Ramos (cell line): ENCODE measurements around the gene NACC1.

Experiments
- in situ Hi-C: fragments of 300-500 bp; cut with MboI; formaldehyde crosslinking; loops from one replicate; pipeline ENCODE4 v1.14.3; 2022; ENCODE audit warnings: low sequenced_read_pairs; ENCODE audit not compliant: unreplicated experiment

Gene NACC1

DNA sequence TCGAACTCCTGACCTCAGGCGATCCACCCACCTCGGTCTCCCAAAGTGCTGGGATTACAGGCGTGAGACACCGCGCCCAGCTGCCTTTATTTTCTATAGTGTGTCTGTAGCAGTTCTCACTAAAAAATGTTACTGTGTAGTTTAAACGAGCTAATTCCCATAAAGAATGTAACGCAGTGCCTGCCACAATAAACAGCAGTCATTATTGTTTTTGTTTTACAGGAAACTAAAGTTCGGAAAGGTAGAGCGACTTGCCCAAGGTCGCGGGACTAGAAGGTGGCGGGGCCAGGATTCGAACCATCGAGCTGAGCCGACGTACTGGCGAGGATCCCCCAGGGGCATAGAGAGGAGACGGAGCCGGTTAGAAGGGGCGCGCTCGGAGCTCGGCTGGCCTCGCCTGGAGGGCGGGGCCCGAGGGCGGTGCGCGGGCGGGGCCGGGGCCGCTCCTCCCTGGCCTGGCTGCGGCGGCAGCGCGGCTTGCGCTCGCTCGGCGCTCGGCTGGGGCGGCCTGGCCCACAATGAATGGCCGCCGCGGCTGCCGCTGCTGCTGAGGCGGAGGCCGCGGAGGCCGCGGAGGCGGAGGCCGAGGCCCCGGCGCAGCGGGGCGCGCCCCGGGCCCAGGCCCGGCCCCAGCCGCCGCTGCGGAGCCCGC is at the start of gene NACC1:
NACC1 (plus strand) TSS at position 493 of the 652 bp plus-strand sequence. CDS start 16,944 bp downstream, outside the sequence.
- in situ Hi-C loops, result no loop called here

DNA sequence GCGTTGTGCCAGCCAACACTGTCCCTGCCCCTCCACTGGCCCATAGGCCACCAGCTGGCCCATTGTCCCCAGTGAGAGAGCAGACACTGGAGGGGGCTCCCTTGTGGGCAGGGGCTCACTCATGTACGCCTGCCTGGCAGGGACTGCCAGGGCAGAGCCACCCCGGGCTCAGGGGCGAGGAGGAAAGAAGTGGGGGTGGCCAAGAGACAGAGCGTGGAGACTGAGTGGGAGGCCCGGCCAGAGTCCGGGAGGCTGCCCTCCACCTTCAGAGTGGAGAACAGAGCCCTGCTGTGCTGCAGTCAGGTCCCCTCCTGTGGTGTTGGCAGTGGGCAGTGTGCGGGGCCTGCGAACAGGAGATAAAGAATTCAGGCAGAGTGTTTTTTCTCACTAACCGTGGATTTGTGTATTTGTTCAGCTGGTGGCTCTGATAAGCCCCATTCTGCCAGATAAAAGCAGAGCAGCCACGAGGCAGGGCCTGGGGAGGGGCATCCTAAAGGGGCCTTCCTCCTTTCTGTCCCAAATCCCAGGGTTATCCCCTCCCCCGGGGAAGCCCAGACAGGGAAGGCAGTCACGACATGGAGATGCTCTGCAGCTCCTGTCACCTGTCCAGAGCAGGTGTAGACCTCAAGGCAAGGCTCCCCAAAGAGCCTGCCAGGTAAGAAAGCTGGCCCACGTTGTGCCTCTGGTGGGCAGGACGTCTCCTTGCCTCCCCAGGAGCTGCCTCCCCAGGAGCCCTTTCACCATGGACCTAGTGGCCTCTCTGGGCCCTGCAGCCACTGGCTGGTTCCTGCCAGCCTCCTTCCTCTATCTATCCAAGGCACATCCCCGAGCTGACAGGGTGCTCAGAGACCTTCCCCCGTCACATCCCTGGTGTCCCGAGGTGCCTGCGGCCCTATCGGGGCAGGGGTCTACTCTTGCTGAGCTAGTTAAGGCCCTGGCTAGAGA is 48.4 kb upstream of the NACC1 start:
- in situ Hi-C loops, result no loop called here

DNA sequence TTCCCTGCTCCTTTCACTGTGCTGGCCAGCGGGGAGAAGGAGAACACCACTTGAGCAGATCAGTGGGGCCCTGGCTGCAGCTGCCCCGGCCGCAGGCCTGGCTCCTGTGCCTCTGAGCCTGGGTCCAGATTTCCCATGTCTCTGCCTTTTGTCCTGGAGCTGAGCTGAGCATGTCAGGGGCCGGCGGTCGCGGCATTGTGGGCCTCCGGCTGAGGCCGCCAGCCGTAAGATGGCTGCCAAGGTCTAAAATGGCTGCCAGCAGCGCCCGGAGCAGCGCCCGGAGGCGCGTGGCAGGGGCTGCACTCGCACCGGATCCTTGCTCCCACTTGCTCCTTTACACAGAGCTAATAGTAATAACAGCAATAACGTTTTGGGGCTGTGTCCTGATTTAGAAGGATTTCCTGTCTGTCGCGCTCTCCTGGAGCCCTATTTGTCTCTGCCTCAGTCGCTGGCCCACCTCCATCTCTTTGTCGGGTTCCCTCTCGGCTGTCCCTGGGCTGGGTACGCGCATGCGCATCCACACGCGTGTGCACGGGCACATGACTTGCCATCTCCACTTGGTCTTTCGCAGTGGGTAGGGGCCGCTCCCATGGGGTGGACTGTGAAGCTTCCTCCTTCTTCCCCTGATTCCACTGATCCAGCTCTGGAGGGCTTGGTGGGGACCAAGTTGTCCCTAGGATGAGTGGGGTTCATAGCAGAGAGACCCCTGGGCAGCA is 47.5 kb upstream of the NACC1 start:
- in situ Hi-C loops, result no loop called here

DNA sequence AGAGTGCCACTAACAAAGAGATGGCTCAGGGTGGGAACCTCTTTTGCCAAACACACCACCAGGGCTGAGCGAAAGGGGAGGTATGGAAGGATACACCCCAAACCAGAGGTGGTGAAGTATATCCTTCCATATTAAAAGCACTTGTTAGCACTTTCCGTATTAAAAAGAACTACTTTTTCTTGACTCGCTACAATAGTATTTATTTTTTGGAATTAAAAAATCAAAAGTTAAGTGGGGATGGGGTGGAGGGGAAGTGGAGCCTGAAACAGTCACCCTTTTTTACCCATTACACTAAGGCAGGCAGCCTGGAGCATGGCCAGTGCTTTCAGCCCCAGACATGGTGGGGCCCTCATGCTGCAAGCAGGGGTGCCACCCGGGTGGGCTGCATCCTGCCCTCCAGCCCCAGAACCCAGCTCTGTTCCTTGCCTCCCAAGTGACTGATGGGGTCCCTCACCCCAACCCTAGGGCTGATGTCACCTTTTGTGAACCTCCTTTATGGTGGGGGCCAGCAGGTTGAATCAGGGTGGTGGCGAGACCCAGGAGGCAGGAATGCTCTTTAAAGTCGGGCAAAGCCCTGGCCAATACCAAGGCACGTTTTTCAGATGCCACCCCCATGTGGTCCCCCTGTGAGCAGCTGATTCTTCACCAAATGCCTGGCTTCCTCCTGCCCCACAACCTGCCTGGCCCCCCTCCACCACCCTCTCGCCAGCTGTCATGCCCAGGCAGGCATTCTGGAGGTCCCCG is 46.4 kb upstream of the NACC1 start:
- in situ Hi-C loops, result no loop called here

DNA sequence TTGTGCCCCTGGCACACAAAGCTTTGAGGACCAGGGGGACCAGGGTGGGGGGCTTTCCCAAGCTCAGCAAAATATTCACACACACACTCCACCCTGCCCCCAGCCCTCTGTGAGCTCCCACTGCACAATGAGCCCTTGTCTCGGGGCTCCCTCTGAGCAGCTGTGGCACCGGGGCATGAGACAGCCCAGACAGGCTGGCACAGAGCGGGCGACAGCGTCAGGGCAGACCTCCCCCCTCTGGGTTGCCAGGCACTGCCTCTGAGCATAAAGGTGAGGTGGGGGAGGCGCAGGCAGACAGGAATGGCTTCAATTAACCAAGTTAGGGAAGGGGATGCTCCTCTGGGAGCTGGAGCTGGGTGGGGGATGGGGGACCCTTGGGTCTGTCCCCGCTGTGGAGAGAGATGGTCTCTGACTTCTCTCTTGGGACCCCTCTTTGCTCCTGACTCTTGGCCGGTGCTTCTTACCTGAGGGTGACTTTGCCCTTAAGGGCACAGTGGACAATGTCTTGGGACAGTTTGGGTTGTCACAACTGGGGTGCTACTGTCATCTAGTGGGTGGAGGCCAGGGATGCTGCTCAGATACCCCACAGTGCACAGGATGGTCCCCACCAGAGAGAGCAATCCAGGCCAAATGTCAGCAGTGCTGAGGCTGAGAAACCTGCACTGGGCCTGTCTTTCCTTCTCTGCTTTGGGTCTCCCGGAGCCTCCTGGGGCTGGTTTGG is 45.7 kb upstream of the NACC1 start:
- in situ Hi-C loops, result no loop called here

DNA sequence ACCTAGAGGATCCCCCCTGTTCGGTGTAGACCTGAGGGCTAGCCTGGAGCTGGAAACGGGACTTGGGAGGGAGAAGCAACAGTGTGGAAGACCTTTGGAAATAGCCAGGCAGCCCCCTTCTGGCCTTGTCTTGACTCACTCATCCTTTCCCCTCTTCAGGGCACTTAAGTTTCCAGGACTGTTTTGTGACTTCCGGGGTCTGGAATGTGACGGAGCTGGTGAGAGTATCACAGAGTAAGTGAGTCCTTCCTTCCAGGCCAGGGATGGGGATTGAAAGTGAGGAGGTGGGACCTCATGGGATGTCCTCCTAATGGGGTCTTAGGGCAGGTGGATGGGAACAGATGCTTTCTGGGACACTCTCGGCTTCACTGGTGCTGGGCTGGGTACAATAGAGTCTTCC is 44.8 kb upstream of the NACC1 start:
- in situ Hi-C loops, result no loop called here

DNA sequence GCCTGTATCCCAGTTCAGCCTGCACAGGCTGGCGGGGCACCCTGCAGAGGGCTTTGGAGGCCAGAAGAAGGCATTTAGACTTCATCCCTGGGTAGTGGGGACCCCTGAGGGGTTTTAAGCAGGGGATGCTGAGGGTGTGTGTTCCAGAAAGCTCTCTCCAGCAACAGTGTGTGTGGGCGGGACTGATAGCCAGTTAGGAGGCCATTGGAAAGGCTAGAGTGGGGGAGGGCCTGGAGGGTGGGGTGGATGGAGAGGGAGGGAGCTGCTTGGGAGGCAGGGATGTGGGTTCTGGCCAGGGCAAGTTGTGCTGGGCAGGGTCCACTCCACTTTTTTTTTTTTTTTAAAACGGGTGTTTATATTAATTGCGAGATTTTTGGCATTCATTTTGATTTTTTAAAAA is 43.7 kb upstream of the NACC1 start:
- in situ Hi-C loops, result no loop called here

DNA sequence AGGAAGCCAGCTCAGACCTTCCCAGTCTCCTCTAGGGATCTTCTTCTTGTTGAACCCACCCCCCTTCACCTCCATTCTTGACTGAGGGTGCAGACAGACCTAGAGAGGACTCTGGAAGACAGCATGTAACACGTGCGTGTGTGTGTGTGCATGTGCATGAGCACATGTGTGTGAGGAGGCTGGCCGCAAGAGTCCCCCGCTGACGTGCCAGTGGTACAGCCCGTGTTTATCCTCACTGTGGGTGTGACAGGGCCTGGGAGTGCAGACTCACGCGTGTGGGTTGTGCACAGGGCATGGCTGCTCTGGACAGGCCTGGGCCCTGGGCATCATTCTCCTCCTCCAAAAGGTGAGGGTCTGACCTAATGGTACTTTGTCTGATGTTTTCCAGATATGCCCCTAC is 41.7 kb upstream of the NACC1 start:
- in situ Hi-C loops, result no loop called here

DNA sequence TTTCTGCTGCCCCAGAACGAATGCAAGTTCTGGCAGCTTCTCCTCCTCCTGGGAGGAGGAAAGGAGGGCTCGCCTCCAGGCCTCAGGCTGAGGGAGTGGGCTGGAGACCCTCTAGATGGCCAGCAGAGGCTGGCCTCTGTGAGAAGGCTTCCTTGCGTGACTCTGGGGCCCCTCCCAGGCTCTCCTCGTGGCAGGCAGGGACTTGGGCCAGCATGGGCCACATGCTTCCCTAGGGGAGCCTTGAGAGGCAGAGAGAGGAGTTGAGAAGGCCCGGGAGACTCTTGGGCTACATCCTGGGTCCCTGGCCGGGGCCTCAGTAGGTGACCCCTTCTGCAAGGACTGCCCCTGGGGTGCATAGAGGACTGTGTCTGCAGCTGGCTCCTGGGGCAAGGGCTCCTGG is 41.3 kb upstream of the NACC1 start:
- in situ Hi-C loops, result no loop called here

DNA sequence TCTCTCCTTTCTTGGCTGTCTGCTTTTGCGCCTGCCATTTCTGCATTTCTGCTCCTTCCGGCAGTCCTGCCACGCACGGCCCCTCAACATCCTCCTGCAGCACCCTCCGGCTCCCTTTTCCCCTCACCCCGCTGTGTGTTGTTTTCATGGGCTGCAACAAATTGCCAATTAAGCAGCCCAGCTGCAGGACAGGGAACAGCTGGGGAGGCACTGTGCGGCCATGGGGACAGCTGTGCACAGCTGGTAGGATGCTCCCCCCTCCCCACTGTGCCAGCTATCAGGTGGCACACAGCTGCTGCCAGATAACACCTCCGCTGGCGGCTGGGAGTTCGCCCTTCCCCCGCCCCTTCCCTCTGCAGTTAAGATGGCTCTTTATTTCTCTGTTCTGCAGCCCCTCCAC is 40.8 kb upstream of the NACC1 start:
- in situ Hi-C loops, result no loop called here

DNA sequence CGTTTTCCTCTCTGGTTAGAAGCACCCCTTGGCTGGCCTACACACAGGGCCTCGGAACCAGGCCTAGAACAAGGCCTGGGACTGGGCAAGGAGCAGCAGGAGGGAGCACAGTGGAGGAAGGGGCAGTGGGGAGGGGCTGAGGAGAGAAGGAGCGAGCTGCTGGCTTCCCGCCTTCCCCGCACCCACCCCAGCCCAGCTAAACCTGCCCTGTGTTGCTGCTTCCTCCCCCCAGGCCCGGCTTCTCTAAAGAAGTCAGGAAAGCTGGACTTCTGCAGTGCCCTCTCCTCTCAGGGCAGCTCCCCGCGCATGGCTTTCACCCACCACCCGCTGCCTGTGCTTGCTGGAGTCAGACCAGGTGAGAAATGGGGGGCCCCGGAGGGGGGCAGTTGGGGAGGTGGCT is 39.7 kb upstream of the NACC1 start:
- in situ Hi-C loops, result no loop called here

DNA sequence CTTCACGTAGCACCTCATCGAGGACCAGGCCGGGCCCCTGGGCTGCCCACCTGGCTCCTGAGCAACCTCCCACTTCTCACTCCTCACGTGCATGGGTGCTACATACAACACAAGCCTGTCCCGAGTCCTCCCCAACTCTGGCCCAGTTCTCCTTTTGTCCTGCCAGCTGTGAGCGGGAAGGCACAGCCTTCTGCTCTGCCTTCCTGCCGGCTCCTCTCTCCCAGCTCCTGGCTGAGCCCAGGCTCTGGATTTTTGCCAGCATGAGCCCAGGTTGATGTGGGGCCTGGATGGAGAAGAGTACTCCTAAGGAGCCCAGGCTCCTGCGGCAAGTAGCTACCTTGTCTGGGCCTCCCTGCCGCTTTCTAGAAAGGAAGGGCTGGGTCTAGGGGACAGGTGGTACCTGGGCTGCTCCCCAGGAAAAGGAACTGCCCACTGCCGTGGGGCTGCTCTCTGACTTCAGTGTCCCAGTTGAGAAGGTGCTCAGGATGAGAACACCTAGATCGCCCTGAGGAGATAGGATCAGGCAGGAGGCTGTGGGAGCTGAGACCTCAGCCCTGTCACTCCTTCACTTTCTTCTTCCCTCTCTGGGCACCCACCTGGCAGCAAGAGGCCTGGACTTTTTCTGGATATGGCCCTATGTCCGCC is 39.0 kb upstream of the NACC1 start:
- in situ Hi-C loops, result no loop called here

DNA sequence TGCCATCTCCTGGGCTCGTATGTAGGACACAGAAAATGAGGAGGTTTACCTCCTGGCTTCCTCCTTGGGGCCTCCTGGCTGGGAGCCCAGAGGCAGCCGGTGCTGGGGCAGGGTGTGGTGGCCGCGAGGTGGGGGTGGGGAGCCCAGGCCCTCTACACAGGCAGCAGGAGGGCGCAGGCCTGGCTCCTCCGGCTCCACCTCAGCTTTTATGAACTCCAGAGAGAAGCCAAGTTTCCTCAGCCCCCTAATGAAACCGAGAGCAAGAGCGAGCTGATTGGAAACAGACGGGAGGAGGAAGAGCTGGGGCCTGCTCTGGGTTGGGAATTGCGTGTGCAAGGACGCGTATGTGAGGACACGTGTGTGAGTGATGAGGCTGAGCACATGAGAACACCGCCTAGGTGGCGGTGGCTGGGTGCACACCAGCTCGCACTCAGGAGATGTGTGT is 38.5 kb upstream of the NACC1 start:
- in situ Hi-C loops, result no loop called here

DNA sequence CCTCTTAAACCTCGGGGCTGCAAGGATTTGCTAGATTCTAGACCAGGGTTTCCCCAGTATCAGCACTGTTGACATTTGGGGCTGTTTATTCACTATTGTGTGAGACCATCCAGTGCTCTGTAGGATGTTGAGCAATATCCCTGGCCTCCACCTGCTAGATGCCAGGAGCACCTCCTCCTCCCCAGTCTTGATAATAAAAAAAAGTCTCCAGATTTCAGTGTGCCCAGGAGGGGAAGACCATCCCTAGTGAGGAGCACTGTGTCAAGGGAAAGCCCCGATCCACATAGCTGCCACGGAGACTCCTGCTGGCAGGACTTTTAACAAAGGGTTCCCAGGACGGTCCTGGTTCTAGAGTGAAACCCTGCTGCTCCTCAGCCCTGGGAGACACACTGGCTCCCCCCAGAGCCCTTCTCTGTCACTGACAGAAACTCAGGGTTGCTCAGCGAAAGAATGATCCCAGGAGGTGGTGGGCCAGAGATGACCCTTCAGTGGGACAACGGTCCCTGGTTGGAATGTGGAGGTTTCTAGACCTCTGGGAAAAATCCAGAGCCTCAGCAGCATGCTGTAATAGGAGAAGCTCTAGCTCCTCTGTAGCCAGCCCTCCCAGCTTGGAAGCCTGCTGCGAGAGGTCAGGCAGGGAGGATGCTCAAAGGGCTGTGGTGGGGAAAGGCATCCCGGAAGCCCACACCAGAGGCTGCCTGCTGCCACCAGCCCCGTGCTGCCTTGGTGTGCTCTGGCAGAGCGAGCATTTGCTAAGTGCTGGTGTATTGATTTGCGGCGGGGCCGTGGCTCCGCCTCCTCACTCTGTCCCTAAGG is 35.7 kb upstream of the NACC1 start:
- in situ Hi-C loops, result no loop called here

DNA sequence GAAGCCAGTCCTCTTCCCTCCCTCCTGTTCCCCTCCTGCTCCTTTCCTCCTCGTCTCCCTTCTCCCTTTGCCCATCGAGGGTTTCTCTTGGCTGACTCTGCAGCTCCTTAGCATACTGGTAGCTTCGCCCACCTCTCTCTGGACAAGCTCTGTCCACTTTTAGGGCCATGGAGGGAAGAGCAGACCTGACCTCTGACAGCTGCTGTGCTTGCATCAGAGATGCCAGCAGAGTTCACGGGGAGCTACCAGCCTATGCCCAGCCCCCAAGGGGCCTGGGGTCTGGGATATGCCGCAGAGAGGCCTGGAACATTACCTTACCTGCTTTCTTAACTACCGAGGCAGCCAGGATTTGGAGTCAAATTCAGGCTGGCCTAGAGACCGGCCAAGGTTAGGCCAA is 35.1 kb upstream of the NACC1 start:
- in situ Hi-C loops, result no loop called here

DNA sequence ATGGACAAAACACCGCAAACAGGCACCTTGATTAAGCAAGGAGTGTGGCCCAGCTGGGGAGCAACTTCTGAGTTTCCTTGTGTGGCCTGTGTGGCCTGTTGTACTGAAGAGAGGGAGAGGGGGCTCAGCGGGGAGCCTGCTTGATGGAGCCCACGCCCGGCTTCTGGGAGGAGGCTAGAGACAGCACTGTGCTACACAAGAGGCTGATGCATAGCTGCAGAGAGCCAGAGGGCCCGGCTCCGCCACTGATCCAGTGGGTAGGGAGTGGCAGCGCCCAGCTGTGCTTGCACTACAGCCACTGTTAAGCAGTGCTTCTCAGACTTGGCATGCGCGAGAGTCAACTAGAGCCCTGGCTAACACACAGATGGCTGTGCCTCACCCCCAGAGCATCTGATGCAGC is 34.4 kb upstream of the NACC1 start:
- in situ Hi-C loops, result no loop called here

DNA sequence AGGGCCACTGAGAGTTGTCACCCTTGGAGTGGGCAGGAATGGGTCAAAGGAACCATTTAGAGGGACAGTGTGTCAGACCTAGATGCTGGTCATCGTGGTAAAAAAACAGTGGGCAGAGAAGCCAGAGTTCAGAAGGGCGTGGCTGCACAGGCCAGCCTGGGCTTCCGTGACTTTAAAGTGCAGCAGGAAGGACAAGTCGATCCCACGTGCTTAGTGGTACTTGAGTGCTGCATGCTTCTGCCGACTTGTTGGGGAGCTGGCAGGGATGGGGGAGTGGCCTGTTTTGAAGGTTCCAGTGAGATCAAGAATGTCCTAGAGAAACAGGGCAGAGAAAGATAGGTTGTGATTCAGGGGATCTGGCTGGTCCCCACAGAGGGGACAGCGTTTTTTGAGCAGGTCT is 32.4 kb upstream of the NACC1 start:
- in situ Hi-C loops, result no loop called here

DNA sequence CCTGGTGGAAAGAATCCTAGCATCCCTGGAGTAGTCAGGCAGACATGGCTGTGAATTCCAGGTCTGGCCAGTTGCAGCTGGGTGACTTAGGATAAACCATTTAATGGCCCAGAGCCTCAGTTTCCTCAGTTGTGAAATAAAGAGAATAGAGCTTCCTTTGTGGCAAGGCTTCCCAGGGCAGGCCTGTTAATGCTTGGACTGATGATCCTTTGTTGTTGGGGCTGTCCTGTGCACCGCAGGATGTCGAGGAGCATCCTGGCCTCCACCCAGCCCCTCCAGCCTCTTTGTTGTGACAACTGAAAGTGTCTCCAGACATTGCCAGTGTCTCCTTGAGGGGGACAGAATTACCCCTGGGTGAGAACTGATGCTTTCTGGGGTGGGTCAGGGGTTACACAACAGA is 31.7 kb upstream of the NACC1 start:
- in situ Hi-C loops, result no loop called here
